K562 (cell line): ENCODE data around the gene LAMTOR4. TPM values are rescaled to one million over a fixed set of nuclear protein-coding genes. Genes with fewer than 3 reads are reported as not detected.

ENCODE experiments used
- ATF4 ChIP-seq: fragments of 450-650 bp; formaldehyde crosslinking; IDR thresholded peaks from 2 replicates; pipeline ENCODE4 v1.4.0; 2022; ENCODE audit warnings: mild to moderate bottlenecking, moderate library complexity
- BACH1 ChIP-seq: fragments of 200-800 bp; sonication (Bioruptor generic); IDR thresholded peaks from 2 replicates; pipeline ENCODE4 v1.6.1; 2016; ENCODE audit warnings: missing genetic modification characterization, missing compliant biosample characterization
- DACH1 ChIP-seq: fragments of 450-650 bp; IDR thresholded peaks from 2 replicates; pipeline ENCODE4 v1.6.1; 2018; ENCODE audit not compliant: partially characterized antibody
- ESRRB ChIP-seq: fragments of 250-450 bp; sonication (Bioruptor Pico); IDR thresholded peaks from 2 replicates; pipeline ENCODE4 v1.5.0; 2020; ENCODE audit warnings: mild to moderate bottlenecking, moderate library complexity, borderline replicate concordance
- EZH2 ChIP-seq: IDR thresholded peaks from 2 replicates; pipeline ENCODE4 v1.6.1; 2012; ENCODE audit warnings: low read depth, mild to moderate bottlenecking, inconsistent platforms, low read length, borderline replicate concordance
- IRF9 ChIP-seq: fragments of 450-650 bp; IDR thresholded peaks from 2 replicates; pipeline ENCODE4 v1.6.1; 2016; ENCODE audit warnings: missing biosample characterization, missing genetic modification characterization
- LCOR ChIP-seq: sonication (generic); formaldehyde crosslinking; IDR thresholded peaks from 2 replicates; pipeline ENCODE4 v1.8.0; 2022; ENCODE audit warnings: mild to moderate bottlenecking, missing genetic modification reagents
- LEF1 ChIP-seq: fragments of 450-650 bp; IDR thresholded peaks from 2 replicates; pipeline ENCODE4 v1.6.1; 2016; ENCODE audit warnings: mild to moderate bottlenecking
- NONO ChIP-seq, 2 experiments: fragments of 200-400 bp in 1 of 2; fragments of 450-650 bp in 1 of 2; formaldehyde crosslinking in 1 of 2; IDR thresholded peaks; 2 replicates each; pipeline ENCODE4 v1.6.1; 2017; ENCODE audit warnings: low read depth in 2 of 2, mild to moderate bottlenecking in 2 of 2, moderate library complexity in 2 of 2, low read length in 1 of 2
- PHF8 ChIP-seq: fragments of 200-600 bp; sonication (generic); IDR thresholded peaks from 2 replicates; pipeline ENCODE4 v1.6.1; 2012; ENCODE audit warnings: mixed run types, mild to moderate bottlenecking, inconsistent platforms, low read length, moderate library complexity, borderline replicate concordance
- PTBP1 ChIP-seq: fragments of 200-400 bp; formaldehyde crosslinking; IDR thresholded peaks from 2 replicates; pipeline ENCODE4 v1.6.1; 2017; ENCODE audit warnings: low read depth, low read length
- SMAD2 ChIP-seq: fragments of 150-350 bp; IDR thresholded peaks from 2 replicates; pipeline ENCODE4 v1.6.1; 2014; ENCODE audit warnings: low read depth, mild to moderate bottlenecking, low read length
- SOX6 ChIP-seq: fragments of 450-650 bp; IDR thresholded peaks from 2 replicates; pipeline ENCODE4 v1.6.1; 2014; ENCODE audit warnings: mild to moderate bottlenecking
- TEAD1 ChIP-seq, 2 experiments: fragments of 450-650 bp in 1 of 2; sonication (generic) in 1 of 2; formaldehyde crosslinking; IDR thresholded peaks; 2 replicates each; pipeline versions ENCODE4 v1.4.0 to v1.8.0; 2020 to 2022; ENCODE audit warnings: mild to moderate bottlenecking in 2 of 2, missing genetic modification reagents in 1 of 2
- TOE1 ChIP-seq, 2 experiments: fragments of 450-650 bp in 1 of 2; sonication (generic) in 1 of 2; formaldehyde crosslinking in 1 of 2; IDR thresholded peaks; 2 replicates each; pipeline versions ENCODE4 v1.7.1 to v1.8.0; 2016 to 2022; ENCODE audit warnings: borderline replicate concordance in 2 of 2, mild to moderate bottlenecking in 2 of 2, antibody characterized with exemption in 1 of 2, inconsistent platforms in 1 of 2, low read depth in 1 of 2, missing genetic modification reagents in 1 of 2, moderate library complexity in 1 of 2
- ZKSCAN3 ChIP-seq: fragments of 250-450 bp; sonication (Bioruptor Pico); IDR thresholded peaks from 2 replicates; pipeline ENCODE4 v1.4.0; 2020
- ZNF445 ChIP-seq: fragments of 250-450 bp; sonication (Bioruptor Pico); IDR thresholded peaks from 2 replicates; pipeline ENCODE4 v1.4.0; 2020; ENCODE audit warnings: low read depth, mild to moderate bottlenecking, moderate library complexity
- polyA plus RNA-seq, 8 experiments: library from polyadenylated mRNA; depleted of rRNA in 4 of 8; stranded (reverse) in 5 of 8; unstranded in 3 of 8; fragments of >200 nt; fragmentation: Nextera tagmentation in 2 of 8; fragmentation: Illumina TruSeq in 1 of 8; extraction: Ambion mirVana in 2 of 8; extraction: Trizol in 1 of 8; gene quantifications; 2 replicates each; pipeline versions ENCODE4 v1.2.1 to v1.2.3, GENCODE V29; 2011 to 2014; ENCODE audit warnings: inconsistent platforms in 1 of 8, missing spikeins in 1 of 8
- total RNA-seq, 7 experiments: library from RNA; depleted of rRNA in 6 of 7; stranded (reverse); fragments of >200 nt in 6 of 7; fragmentation: Illumina TruSeq in 2 of 7; extraction: Trizol in 2 of 7; gene quantifications; 2 replicates each; pipeline versions ENCODE4 v1.2.1 to v1.2.3, GENCODE V29; 2011 to 2021; ENCODE audit warnings: low replicate concordance in 1 of 7
- TF ChIP-seq, protein P1 (sequence below): sonication (generic); formaldehyde crosslinking; IDR thresholded peaks from 2 replicates; pipeline ENCODE4 v1.8.1; 2023; ENCODE audit warnings: missing genetic modification reagents, mild to moderate bottlenecking, borderline replicate concordance

Gene LAMTOR4
- total and polyA plus RNA-seq, 9 of the 15 experiments (the other 6 are each of a cell fraction or from before 2014, with no cell fraction given) = 79.6 to 314 (median 195) TPM

DNA sequence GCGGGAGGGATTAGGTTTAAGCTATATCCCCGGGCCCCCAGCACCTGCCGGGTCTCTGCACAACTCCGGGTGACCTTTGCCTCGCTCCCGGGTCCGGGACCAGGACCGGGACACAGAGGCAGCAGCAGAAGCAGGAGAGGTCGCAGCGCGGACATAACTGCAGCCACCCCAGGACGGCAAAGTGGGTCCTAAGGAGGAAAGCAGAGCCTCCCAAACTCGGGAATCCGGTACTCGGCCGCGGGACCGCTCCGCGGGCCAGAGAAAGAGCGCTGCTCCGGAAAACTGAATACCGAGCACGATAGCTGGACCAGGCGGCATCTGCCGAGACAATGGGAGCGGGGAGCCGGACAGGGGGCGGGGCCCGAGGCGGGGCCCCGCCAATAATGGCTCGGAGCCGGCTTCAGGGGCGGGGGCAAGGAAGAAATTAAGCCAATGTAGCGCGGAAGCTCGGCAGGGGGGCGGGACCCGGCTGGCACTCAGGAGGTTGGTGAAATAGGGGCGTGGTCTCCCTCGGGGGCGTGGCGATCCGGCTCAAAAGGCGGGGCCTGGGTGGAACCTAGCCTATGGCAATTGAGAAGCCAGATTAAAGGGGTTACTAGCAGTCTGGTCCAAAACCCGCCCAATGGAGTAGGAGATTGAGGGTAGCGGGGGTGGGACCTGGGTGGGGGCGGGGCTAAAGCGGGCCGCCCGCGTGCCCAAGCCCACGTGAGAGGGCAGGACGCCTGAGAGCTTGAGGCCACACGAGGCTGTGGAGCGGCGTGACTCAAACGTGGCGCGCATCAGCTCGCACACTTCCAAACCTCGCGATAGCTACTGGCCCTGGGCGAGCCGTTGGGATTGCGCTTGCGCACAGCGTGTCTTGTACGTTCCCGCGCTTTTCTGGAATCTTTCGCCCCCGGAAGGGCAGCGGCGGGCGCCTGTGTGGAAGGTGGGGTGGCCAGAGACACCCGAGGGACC, 28.6 kb downstream of the LAMTOR4 start, which contains the start of the genes GPC2 and STAG3 (continued):
- TF ChIP-seq EZH2 = no peak
- no peak for TF ChIP-seq ZKSCAN3 (CRISPR knock-in tag)
- no peak; the same call in 1 of the 2 replicates for TF ChIP-seq ESRRB (CRISPR knock-in tag)
- peak; percentile 62; the same call in 1 of the 2 replicates for TF ChIP-seq PHF8
- no peak for TF ChIP-seq SOX6
- TF ChIP-seq NONO (IDR thresholded peaks at IDR 0.05; ENCODE audit: low read depth in 2 of 2, low read length in 1 of 2) = no peak
- TF ChIP-seq DACH1 = no peak
- no peak for TF ChIP-seq PTBP1
- no peak for TF ChIP-seq SMAD2
- TF ChIP-seq BACH1 (tag) = no peak
- TF ChIP-seq, protein P1, sequence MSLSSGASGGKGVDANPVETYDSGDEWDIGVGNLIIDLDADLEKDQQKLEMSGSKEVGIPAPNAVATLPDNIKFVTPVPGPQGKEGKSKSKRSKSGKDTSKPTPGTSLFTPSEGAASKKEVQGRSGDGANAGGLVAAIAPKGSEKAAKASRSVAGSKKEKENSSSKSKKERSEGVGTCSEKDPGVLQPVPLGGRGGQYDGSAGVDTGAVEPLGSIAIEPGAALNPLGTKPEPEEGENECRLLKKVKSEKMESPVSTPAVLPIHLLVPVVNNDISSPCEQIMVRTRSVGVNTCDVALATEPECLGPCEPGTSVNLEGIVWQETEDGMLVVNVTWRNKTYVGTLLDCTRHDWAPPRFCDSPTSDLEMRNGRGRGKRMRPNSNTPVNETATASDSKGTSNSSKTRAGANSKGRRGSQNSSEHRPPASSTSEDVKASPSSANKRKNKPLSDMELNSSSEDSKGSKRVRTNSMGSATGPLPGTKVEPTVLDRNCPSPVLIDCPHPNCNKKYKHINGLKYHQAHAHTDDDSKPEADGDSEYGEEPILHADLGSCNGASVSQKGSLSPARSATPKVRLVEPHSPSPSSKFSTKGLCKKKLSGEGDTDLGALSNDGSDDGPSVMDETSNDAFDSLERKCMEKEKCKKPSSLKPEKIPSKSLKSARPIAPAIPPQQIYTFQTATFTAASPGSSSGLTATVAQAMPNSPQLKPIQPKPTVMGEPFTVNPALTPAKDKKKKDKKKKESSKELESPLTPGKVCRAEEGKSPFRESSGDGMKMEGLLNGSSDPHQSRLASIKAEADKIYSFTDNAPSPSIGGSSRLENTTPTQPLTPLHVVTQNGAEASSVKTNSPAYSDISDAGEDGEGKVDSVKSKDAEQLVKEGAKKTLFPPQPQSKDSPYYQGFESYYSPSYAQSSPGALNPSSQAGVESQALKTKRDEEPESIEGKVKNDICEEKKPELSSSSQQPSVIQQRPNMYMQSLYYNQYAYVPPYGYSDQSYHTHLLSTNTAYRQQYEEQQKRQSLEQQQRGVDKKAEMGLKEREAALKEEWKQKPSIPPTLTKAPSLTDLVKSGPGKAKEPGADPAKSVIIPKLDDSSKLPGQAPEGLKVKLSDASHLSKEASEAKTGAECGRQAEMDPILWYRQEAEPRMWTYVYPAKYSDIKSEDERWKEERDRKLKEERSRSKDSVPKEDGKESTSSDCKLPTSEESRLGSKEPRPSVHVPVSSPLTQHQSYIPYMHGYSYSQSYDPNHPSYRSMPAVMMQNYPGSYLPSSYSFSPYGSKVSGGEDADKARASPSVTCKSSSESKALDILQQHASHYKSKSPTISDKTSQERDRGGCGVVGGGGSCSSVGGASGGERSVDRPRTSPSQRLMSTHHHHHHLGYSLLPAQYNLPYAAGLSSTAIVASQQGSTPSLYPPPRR (CRISPR knock-in tag) = no peak
- no peak; a peak in 1 of 4 replicates for TF ChIP-seq TEAD1 (CRISPR knock-in tag; IDR thresholded peaks at IDR 0.05)
- no peak for TF ChIP-seq ZNF445 (CRISPR knock-in tag)
- TF ChIP-seq ATF4 (CRISPR knock-in tag) = no peak
- TF ChIP-seq LEF1 = no peak
- TF ChIP-seq IRF9 (tag) = no peak
- TF ChIP-seq TOE1 (IDR thresholded peaks at IDR 0.05; ENCODE audit: borderline replicate concordance) = no peak
- peak; percentile 65; the same call in 1 of the 2 replicates for TF ChIP-seq TOE1 (CRISPR knock-in tag; IDR thresholded peaks at IDR 0.05; ENCODE audit: borderline replicate concordance, low read depth)
- peak; percentile 86; the same call in 1 of the 2 replicates for TF ChIP-seq LCOR (CRISPR knock-in tag)
